GM13977 (cell line): ENCODE data around the gene SLC1A1.
A peak's percentile ranks its signal among the peaks of the same experiment; 100 is the strongest.

Experiments
- DNase-seq: peaks from one replicate; pipeline ENCODE4 v3.0.0; 2012; ENCODE audit warnings: low spot score
- CTCF ChIP-seq: IDR thresholded peaks from 2 replicates; pipeline ENCODE4 v1.5.1; 2012; ENCODE audit warnings: mild to moderate bottlenecking, control low read depth; ENCODE audit not compliant: insufficient read depth; ENCODE audit errors: extremely low read depth, missing control alignments
- in situ Hi-C: fragments of 300-500 bp; cut with MboI; formaldehyde crosslinking; loops from one replicate; pipeline ENCODE4 v1.12.0; 2022; ENCODE audit warnings: low sequenced_read_pairs, low pct_unique_long_range_greater_than_20kb, mixed read lengths, inconsistent platforms; ENCODE audit not compliant: unreplicated experiment

Gene SLC1A1

GRCh38 chr9:4548811-4549725 lies 58.8 kb downstream of the SLC1A1 start:
- no peak for DNase-seq
- in situ Hi-C loops = no loop called here
- TF ChIP-seq CTCF = peak; percentile 36

- DNase-seq = no peak
- TF ChIP-seq CTCF = no peak
- in situ Hi-C loops = no loop called here
Observed at GRCh38 chr9:4549751-4550295, 59.6 kb downstream of the SLC1A1 start.

GRCh38 chr9:4550777-4551484 lies 60.7 kb downstream of the SLC1A1 start:
- TF ChIP-seq CTCF = no peak
- no peak for DNase-seq
- in situ Hi-C loops = no loop called here

GRCh38 chr9:4553951-4554381 lies 63.7 kb downstream of the SLC1A1 start:
- DNase-seq = no peak
- no peak for TF ChIP-seq CTCF
- in situ Hi-C loops = no loop called here

- in situ Hi-C loops = no loop called here
- no peak for TF ChIP-seq CTCF
- DNase-seq = no peak
Observed at GRCh38 chr9:4555236-4555635, 65.0 kb downstream of the SLC1A1 start.

- in situ Hi-C loops = no loop called here
- no peak for DNase-seq
- no peak for TF ChIP-seq CTCF
Observed at GRCh38 chr9:4558371-4558998, 68.2 kb downstream of the SLC1A1 start.
